Parathyroid adenoma (tissue), 2 donors: Measurements from ENCODE around the gene IL13RA1.

Experiments used
- H2AFZ ChIP-seq: fragments of 300-600 bp; sonication (generic); one replicate; pipeline ENCODE4 v1.7.0; 2017; ENCODE audit warnings: antibody characterized with exemption, mild to moderate bottlenecking
- H3K27ac ChIP-seq: fragments of 300-600 bp; sonication (generic); one replicate; pipeline ENCODE4 v1.7.0; 2017
- H3K27me3 ChIP-seq: fragments of 300-600 bp; sonication (generic); one replicate; pipeline ENCODE4 v1.7.0; 2017; ENCODE audit warnings: low read length; ENCODE audit not compliant: control insufficient read depth, insufficient read depth
- H3K36me3 ChIP-seq: fragments of 300-600 bp; sonication (generic); one replicate; pipeline ENCODE4 v1.7.0; 2017; ENCODE audit warnings: low read length; ENCODE audit not compliant: control insufficient read depth, insufficient read depth
- H3K4me1 ChIP-seq: fragments of 300-600 bp; sonication (generic); one replicate; pipeline ENCODE4 v1.7.0; 2017; ENCODE audit warnings: control low read depth
- H3K4me2 ChIP-seq: fragments of 300-600 bp; sonication (generic); one replicate; pipeline ENCODE4 v1.7.0; 2017; ENCODE audit warnings: low read length
- H3K4me3 ChIP-seq: fragments of 300-600 bp; sonication (generic); one replicate; pipeline ENCODE4 v1.7.0; 2017; ENCODE audit warnings: low read depth, low read length
- H3K79me2 ChIP-seq: fragments of 300-600 bp; sonication (generic); one replicate; pipeline ENCODE4 v1.7.0; 2017; ENCODE audit warnings: control low read depth
- H3K9ac ChIP-seq: fragments of 300-600 bp; sonication (generic); one replicate; pipeline ENCODE4 v1.7.0; 2017; ENCODE audit warnings: mild to moderate bottlenecking
- H3K9me3 ChIP-seq: fragments of 300-600 bp; sonication (generic); one replicate; pipeline ENCODE4 v1.7.0; 2017; ENCODE audit warnings: low read length; ENCODE audit not compliant: control insufficient read depth
- TF ChIP-seq, protein P1 (sequence below): fragments of 300-600 bp; sonication (generic); IDR thresholded peaks from one replicate; pipeline ENCODE4 v1.7.0; 2017; ENCODE audit warnings: antibody characterized with exemption, mild to moderate bottlenecking
- donor health status: primary hyperparathyroidism.

Gene IL13RA1

DNA sequence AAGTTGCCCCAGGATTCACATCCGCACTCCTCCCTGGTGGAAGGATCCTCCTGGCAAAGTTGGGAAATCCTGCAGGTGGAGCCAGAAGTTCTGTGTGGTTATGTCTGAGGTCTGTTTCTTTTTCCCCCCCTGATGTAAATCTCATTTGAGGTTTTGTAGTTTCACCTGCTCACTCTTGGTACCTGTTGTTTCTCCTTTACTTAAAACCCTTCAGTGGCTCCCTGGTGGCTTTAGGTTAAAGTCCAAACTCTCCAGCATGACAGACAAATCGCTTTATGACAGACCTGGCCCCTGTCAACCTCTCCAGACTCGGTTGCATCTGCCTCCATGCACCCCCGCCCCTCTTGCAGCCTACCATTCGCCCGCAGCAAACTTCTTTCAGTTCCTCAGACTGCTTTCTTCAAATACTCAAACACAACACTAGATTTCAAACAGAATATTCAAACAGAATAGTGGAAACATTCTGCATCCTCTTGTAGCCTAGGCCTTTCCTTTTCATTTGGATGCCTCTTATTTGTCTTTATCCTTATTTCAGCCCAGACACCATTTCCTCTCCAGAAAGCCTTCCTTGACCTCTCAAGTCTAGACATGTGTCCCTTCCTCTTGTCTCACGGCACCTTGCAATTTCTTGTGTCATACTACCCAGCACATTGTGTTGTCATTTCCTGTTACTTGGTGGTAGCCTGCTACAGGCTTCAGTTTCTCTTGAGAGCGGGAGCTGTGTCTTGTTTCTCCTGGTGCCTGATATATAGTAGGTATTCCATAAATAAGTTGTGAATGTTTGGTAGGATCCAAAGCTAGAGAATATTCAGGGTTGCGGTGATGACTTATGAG is 24.8 kb downstream of the IL13RA1 start:
- Histone ChIP-seq H3K27me3 (no peaks in the 10 kb centered on the region), H3K4me1 (no peaks in the 10 kb centered on the region), H3K9ac (no peak overlapping the region), H2AFZ (no peak overlapping the region), H3K9me3 (no peaks in the 10 kb centered on the region), H3K79me2 (no peaks in the 10 kb centered on the region), H3K4me3 (no peak overlapping the region), H3K36me3 (no peaks in the 10 kb centered on the region), H3K4me2 (no peak overlapping the region), H3K27ac (no peak overlapping the region)
- TF ChIP-seq, protein P1, sequence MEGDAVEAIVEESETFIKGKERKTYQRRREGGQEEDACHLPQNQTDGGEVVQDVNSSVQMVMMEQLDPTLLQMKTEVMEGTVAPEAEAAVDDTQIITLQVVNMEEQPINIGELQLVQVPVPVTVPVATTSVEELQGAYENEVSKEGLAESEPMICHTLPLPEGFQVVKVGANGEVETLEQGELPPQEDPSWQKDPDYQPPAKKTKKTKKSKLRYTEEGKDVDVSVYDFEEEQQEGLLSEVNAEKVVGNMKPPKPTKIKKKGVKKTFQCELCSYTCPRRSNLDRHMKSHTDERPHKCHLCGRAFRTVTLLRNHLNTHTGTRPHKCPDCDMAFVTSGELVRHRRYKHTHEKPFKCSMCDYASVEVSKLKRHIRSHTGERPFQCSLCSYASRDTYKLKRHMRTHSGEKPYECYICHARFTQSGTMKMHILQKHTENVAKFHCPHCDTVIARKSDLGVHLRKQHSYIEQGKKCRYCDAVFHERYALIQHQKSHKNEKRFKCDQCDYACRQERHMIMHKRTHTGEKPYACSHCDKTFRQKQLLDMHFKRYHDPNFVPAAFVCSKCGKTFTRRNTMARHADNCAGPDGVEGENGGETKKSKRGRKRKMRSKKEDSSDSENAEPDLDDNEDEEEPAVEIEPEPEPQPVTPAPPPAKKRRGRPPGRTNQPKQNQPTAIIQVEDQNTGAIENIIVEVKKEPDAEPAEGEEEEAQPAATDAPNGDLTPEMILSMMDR, result no peak

DNA sequence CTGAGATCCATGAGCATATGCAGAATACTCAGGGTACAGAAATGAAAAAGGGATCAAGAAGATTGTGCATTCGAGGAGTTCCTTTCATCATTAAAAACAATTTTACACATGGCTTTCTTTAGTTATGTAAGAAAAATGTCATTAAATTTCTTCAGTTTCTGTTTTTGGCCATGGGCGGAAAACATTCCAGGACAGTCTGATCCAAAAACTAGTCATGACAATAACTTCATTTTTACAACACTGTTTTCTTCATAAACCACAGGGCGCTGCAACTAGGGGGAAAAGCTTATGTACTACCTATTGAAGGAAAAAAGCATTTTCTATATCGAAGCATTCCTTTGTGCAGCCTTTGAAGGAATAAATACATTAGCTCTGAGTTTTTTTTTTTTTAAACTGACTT is 28.2 kb downstream of the IL13RA1 start:
- no peaks in the 10 kb centered on the region for H3K27me3 ChIP-seq
- H3K4me3 ChIP-seq, result no peak overlapping the region
- H3K9me3 ChIP-seq, result no peaks in the 10 kb centered on the region
- H3K27ac ChIP-seq, result no peak overlapping the region
- no peaks in the 10 kb centered on the region for H3K36me3 ChIP-seq
- H3K4me2 ChIP-seq, result no peak overlapping the region
- H2AFZ ChIP-seq, result no peak overlapping the region
- H3K4me1 ChIP-seq, result no peaks in the 10 kb centered on the region
- H3K79me2 ChIP-seq, result no peaks in the 10 kb centered on the region
- TF ChIP-seq, protein P1, result no peak
- no peak overlapping the region for H3K9ac ChIP-seq

DNA sequence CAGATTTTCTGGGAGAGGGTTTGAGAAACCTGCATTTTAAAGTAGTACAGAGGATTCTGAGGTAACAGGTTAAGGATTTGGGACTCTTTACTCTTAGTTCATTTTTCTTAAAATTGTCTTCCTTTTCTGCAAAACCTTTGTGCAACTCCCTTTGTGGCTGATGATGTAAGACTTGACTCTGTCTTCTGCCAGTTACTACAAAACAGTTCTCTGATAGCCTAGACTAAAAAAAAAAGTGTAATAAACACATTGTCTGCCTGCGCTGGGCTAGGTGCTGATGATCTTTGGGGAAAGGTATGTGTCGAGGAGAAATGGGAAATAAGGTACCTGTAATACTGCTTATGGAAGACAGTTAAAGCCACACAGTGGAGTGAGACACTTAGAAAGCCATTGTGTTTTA is 28.7 kb downstream of the IL13RA1 start:
- H3K9me3 ChIP-seq, result no peaks in the 10 kb centered on the region
- no peak overlapping the region for H3K9ac ChIP-seq
- H3K27ac ChIP-seq, result no peak overlapping the region
- TF ChIP-seq, protein P1, result no peak
- no peaks in the 10 kb centered on the region for H3K27me3 ChIP-seq
- no peaks in the 10 kb centered on the region for H3K4me1 ChIP-seq
- H3K79me2 ChIP-seq, result no peaks in the 10 kb centered on the region
- H3K4me3 ChIP-seq, result no peak overlapping the region
- no peak overlapping the region for H3K4me2 ChIP-seq
- no peaks in the 10 kb centered on the region for H3K36me3 ChIP-seq
- no peak overlapping the region for H2AFZ ChIP-seq

DNA sequence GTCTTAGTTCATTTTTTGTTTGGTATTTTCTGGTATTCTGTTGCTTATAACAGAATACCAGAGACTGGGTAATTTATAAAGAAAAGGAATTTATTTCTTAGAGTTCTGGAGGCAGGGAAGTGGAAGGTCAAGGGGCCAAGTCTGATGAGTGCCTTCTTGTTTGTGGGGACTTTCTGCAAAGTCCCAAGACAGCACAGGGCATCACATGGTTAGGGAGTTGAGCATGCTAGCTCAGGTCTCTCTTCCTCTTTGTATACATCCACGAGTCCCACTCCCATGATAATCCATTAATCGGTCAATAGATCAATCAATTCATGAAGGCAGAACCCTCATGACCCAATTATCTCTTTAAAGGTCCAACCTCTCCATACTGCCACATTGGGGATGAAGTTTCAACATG is 31.1 kb downstream of the IL13RA1 start:
- Histone ChIP-seq H3K27me3 (no peaks in the 10 kb centered on the region), H3K4me2 (no peak overlapping the region), H3K9ac (no peak overlapping the region), H3K27ac (no peak overlapping the region), H3K4me1 (no peaks in the 10 kb centered on the region), H3K36me3 (no peaks in the 10 kb centered on the region), H2AFZ (no peak overlapping the region), H3K9me3 (no peaks in the 10 kb centered on the region), H3K4me3 (no peak overlapping the region), H3K79me2 (no peaks in the 10 kb centered on the region)
- TF ChIP-seq, protein P1, result no peak

DNA sequence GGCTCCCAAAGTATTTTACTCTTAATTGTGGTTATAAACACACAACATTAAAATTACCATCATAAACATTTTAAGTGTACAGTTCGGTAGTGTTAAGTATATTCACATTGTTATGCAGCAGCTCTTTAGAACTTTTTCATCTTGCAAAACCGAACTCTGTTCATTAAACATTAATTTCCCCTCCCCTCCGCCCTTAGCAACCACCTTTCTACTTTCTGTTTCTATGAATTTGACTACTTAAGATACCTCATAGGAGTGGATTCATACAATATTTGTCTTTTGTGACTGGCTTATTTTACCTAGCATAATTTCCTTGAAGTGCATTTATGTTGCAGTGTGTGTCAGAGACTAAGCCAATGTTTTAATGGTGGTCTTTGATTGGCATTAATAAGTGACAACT is 32.6 kb downstream of the IL13RA1 start:
- Histone ChIP-seq H3K79me2 (no peaks in the 10 kb centered on the region), H3K4me1 (no peaks in the 10 kb centered on the region), H3K4me3 (no peak overlapping the region), H2AFZ (no peak overlapping the region), H3K36me3 (no peaks in the 10 kb centered on the region), H3K9me3 (no peaks in the 10 kb centered on the region), H3K4me2 (no peak overlapping the region), H3K27ac (no peak overlapping the region), H3K9ac (no peak overlapping the region), H3K27me3 (no peaks in the 10 kb centered on the region)
- TF ChIP-seq, protein P1, result no peak
